ENCODE data around the gene CEMIP. TPM values are rescaled to one million over a fixed set of nuclear protein-coding genes. Genes with fewer than 3 reads are reported as not detected.

Gene CEMIP
- total RNA-seq, 1 donor from 2014 or later = 9.9 TPM

GRCh38 chr15:80895965-80896364, 116.8 kb downstream of the CEMIP start:
- intact Hi-C loops (cut with DNase I) = no loop called here
- DNase-seq (ENCODE audit: low spot score) (no peak), ATAC-seq (no peak)

- ATAC-seq (no peak), DNase-seq (ENCODE audit: low spot score) (no peak)
- intact Hi-C loops (cut with DNase I) = no loop called here
Measured at GRCh38 chr15:80898040-80898439, 118.9 kb downstream of the CEMIP start.

DNA sequence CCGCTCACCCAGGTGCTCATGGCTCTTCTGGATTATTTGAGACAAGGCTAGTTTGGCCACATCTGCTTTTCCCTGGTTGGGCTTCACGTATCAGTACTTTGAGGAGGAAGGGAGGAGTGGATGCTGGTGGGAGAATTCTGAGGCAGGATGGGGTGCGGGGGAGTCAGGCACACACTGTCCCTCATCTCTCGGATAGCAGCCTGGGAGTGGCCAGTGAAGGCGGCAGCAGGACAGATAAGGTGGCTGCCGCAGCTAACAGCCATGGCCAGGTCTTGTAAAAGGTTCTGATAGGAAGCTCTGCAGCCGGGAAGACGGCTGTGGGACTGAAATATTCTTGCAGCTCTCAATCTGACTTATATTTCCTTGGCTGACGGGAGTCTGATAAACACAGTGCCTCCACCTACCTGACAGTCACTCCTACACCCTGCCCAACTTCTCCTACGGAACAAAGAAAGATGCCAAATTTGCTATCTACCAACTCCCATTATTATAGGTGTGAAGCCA, 123.2 kb downstream of the CEMIP start:
- ATAC-seq (no peak), DNase-seq (ENCODE audit: low spot score) (no peak)
- intact Hi-C loops (cut with DNase I) = no loop called here

GRCh38 chr15:80904998-80905397, 125.8 kb downstream of the CEMIP start:
- intact Hi-C loops (cut with DNase I) = no loop called here
- no peak for DNase-seq (ENCODE audit: low spot score)
- no peak for ATAC-seq

DNA sequence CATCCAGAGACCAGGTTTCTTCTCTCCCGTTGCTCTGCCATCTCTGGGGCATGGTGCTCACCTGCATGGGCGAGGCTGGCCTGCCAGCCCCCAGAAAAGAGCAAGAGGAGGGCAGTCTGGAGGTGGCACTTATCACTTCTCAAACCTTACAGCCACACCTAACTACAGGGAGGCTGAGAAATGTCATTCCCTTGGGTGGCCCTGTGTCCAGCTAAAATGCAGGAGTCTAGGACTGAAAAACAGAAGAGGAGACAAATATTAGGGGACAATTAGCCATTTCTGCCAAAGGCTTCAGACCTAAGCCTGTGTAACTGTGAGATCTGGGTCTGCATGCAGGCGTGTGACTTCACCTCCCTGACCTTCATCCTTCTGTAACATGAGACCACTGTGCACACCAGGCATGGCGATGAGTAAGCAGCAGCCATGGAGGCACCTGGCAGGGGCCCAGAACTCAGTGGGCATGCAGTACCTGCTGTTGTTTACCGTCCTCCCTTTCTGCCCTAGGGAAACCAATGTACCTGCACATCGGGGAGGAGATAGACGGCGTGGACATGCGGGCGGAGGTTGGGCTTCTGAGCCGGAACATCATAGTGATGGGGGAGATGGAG, 127.1 kb downstream of the CEMIP start:
- intact Hi-C loops (cut with DNase I) = no loop called here
- no peak for ATAC-seq
- no peak for DNase-seq (ENCODE audit: low spot score)

GRCh38 chr15:80911821-80912220, 132.7 kb downstream of the CEMIP start:
- intact Hi-C loops (cut with DNase I) = no loop called here
- DNase-seq (ENCODE audit: low spot score) = no peak
- ATAC-seq = no peak

DNA sequence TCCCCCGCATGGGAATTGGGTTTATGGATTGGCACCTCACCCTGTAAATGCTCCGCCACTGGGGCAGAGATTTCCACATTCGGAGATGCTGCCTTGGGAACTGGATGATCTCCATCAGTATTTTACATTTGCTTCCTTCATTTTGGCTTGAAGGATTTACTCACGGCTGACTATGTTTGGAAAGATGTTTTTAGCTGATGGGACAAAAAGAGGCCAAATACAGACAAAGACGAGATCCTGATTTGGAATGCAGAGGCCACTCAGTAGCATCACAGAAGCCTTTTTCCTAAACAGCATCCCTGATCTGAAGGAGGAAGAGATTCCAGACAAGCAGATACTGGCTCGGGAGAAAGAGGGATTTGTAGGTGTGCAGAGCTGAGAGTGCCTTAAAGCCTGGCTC, 133.5 kb downstream of the CEMIP start:
- ATAC-seq = no peak
- no peak for DNase-seq (ENCODE audit: low spot score)
- intact Hi-C loops (cut with DNase I) = no loop called here

- no peak for DNase-seq (ENCODE audit: low spot score)
- intact Hi-C loops (cut with DNase I) = no loop called here
- no peak for ATAC-seq
Measured at GRCh38 chr15:80913541-80913940, 134.4 kb downstream of the CEMIP start.

DNA sequence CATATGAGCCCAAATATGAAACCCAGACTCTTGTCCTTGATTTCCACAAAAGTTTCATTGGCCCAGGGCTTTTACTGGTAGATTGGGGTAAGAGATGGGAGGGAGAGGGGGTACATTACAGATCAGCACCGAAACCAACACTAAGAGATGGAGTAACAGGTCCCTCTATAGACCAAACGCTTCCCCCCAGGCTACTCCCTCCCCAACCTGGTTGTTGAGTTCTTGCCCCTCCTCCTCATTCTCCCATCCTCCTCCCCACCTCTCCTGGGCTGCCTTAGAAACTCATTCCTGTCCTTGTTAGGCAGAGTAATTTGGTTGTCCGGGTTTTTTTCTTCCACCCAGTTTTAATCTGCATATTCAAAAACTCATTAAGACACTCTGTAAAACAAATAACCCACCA, 136.3 kb downstream of the CEMIP start:
- intact Hi-C loops (cut with DNase I) = no loop called here
- DNase-seq (ENCODE audit: low spot score) = no peak

DNA sequence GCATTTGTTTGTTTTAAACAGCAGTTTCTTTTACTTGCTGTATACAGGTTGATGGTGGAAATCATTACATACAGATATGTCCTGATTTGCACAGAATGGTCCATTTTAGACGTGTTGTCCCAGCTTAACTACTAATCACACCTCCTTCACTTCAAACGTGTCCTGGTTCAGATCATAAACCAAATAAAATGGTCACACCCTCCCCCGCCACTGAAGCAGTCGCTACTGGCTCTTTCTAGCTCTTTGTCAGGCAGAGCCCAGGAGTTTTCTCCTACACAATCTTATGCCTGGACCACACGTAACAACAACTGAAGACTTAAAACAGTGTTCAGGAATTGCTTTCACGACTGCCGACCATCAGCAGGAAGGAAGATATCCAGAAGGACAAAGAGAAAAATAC, 136.9 kb downstream of the CEMIP start:
- no peak for DNase-seq (ENCODE audit: low spot score)
- ATAC-seq = no peak
- intact Hi-C loops (cut with DNase I) = no loop called here

More for the DNA sequence above, 136.3 kb downstream of the CEMIP start:
- ATAC-seq = no peak

DNA sequence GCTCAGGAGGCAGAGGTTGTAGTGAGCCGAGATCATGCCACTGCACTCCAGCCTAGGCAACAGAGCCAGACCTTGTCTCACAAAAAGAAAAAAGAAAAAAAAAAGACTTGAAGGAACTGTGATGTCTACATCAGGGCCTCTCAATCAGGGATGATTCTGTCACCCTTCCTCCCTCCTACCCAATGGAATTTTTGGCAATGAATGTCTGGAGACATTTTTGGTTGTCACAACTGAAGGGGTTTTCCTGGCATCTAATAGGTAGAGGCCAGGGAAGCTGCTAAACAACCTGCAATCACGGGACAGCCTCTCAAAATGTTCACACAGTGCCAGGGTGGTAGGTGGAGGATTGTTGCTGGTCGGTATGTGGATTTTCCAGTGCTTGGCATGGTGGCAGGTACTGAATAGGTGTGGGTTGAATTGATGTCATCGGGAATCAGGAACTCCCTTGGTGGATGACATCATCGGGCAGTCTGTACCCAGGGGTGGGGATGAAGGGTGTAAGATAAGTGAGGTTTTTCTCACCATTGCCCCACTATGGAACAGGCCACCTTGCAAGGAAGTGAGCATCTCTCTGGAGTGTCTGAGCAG, 139.1 kb downstream of the CEMIP start:
- DNase-seq (ENCODE audit: low spot score) (no peak), ATAC-seq (no peak)
- intact Hi-C loops (cut with DNase I) = no loop called here

DNA sequence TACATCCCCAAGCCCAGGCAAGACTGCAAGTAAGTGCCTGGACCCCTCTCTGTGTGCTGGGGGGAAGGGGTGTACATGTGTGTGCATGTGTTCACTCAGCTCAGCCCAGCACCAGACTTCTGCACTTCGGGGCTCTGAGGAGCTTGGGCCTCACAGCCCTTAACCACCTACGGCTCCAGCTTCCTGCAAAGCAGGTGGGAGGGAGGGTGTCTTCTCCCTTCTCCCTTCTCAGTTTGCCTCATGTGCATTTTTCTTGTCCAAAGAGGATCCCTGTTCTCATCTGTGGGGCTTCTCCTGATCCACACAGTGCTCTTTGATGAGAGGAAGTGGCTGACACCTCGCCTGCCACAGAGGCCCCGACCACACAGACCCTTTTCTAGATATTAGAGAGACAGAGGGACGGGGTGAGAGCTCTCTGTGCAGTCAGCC, 141.1 kb downstream of the CEMIP start:
- ATAC-seq (no peak), DNase-seq (ENCODE audit: low spot score) (no peak)
- intact Hi-C loops (cut with DNase I) = no loop called here

DNA sequence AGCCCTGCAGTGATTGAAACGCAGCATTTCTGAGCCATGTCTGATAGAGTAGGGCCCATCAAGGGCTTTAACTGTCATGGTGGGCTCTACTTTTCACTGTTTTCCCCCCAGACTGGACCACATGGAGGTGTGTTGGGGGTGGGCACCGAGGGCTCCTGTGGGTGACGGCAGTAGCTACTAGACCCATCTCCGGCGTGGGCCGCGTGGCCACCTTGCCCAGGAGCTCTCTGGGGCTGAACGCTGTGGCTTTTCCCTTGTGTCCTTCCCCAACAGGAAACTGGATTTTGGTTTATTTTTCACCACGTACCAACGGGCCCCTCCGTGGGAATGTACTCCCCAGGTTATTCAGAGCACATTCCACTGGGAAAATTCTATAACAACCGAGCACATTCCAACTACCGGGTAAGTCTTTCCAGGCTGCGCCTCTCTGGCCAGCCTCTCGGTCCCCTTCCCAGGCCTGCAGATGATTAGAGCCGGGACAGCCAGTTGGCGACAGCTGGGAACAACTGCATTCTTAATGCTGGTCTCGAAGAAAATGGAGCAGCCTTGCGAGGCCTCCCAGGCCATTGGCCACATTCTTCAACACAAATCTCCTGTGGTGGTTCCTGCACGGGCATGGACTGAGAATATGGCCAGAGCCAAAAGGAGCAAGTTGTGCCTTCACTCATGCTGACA, 142.7 kb downstream of the CEMIP start:
- intact Hi-C loops (cut with DNase I) = no loop called here

GRCh38 chr15:80923668-80924067, 144.5 kb downstream of the CEMIP start:
- intact Hi-C loops (cut with DNase I) = no loop called here
- no peak for DNase-seq (ENCODE audit: low spot score)
- no peak for ATAC-seq

More for the DNA sequence above, 142.7 kb downstream of the CEMIP start:
- ATAC-seq = no peak
- no peak for DNase-seq (ENCODE audit: low spot score)

DNA sequence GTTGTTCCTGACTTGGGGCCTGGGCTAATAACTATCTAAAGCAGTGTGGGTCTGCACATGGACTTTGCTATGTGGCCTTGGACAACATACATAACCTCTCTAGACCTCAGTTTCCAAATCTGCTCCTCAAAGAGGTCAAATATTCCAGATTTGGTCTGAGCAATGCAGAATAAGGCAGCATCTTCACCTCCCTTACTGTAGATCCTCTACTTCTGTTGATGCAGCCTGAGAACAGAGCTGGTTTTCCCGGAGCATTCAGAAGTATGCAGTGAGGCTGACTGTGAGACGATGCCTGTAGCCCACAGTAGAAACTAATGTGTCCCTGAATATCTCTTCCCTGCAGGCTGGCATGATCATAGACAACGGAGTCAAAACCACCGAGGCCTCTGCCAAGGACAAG, 145.1 kb downstream of the CEMIP start:
- no peak for DNase-seq (ENCODE audit: low spot score)
- ATAC-seq = no peak
- intact Hi-C loops (cut with DNase I) = no loop called here

DNA sequence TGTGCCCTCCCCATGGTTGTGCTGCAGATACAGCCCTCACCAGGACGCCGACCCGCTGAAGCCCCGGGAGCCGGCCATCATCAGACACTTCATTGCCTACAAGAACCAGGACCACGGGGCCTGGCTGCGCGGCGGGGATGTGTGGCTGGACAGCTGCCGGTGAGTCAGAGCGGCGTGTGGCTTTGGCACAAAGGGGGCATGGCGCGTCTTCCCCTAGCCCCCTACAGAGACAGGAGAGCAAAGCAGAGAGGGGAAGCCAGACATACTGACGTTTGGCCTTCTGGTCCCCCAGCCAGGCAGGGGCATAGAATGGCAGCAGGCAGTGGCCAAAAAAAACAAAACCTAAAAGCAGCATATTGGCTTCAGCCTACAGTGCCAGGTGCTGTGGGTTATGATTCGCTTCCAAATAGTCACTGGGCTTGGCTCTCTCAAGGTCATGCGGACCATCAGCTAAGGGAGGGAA, 146.5 kb downstream of the CEMIP start:
- ATAC-seq = no peak
- no peak for DNase-seq (ENCODE audit: low spot score)
- intact Hi-C loops (cut with DNase I) = no loop called here

DNA sequence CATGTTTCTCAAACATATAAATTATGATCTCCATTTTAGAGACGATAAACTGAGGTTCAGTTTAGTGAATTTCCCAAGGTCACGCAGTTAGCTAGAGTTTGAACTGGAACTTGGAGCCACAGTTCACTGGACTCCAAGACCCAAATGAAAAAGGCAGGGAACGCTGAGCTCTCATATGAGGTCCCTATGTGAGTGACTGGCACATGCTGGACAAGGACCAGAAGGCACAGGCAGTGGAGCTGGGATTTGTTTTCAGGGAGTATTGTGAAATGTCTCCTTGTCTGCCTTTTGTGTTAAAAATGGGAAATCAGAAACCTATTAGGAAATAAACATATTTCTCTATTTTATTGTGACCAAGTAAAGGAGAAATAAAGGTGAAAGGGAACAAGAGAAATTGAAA, 147.0 kb downstream of the CEMIP start:
- DNase-seq (ENCODE audit: low spot score) = no peak
- intact Hi-C loops (cut with DNase I) = no loop called here
- ATAC-seq = no peak

DNA sequence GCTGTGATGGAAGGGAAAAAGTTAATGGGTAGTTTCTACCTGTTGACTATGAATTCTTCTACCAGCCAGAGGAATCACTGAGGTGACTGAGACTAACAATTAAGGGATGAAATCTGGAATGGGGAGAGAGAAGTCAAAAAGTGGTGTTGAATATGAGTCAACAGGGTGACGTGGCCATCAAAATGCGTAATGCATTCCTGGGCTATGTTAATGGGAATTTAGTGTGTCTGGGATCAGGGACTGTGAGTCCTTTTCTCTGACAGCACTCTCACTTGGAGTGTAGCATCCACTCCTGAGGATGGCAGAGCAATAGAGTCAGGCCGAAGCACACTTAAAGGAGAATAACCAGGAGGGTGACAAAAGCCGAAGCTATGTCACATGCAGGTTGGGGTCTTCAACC, 150.1 kb downstream of the CEMIP start:
- DNase-seq (ENCODE audit: low spot score) (no peak), ATAC-seq (no peak)
- intact Hi-C loops (cut with DNase I) = no loop called here

GRCh38 chr15:80929689-80930088, 150.5 kb downstream of the CEMIP start:
- ATAC-seq = no peak
- DNase-seq (ENCODE audit: low spot score) = no peak
- intact Hi-C loops (cut with DNase I) = no loop called here

DNA sequence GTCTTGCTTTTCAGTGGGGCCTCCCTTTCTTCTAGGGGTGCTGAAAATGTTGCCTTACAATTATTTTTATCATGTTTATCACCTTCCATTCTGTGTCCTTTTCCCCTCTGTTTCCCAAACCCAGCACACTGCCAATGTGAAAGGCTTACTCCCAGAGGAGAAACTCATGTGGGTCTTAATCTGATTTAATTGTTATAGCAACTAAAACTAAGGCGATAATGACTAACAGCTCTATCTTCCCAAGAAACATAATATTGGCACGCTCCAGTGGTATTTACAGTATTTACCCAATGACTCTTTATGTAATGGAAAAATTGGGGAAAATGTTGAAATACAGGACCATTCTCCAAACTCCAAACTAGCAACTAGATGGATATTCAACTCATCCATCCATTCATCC, 152.0 kb downstream of the CEMIP start:
- ATAC-seq (no peak), DNase-seq (ENCODE audit: low spot score) (no peak)
- intact Hi-C loops (cut with DNase I) = no loop called here
